Activated CD4-positive, alpha-beta T cell treated with anti-CD3 and anti-CD28 coated beads, Interleukin-2, amount 50 U/mL, for 48 hours (primary cell): ENCODE measurements around the gene EPHB6.

Source experiments
- DNase-seq, 2 experiments: peaks; one replicate each; pipeline ENCODE4 v3.0.0-alpha.2; 2020

The EPHB6 gene

DNA sequence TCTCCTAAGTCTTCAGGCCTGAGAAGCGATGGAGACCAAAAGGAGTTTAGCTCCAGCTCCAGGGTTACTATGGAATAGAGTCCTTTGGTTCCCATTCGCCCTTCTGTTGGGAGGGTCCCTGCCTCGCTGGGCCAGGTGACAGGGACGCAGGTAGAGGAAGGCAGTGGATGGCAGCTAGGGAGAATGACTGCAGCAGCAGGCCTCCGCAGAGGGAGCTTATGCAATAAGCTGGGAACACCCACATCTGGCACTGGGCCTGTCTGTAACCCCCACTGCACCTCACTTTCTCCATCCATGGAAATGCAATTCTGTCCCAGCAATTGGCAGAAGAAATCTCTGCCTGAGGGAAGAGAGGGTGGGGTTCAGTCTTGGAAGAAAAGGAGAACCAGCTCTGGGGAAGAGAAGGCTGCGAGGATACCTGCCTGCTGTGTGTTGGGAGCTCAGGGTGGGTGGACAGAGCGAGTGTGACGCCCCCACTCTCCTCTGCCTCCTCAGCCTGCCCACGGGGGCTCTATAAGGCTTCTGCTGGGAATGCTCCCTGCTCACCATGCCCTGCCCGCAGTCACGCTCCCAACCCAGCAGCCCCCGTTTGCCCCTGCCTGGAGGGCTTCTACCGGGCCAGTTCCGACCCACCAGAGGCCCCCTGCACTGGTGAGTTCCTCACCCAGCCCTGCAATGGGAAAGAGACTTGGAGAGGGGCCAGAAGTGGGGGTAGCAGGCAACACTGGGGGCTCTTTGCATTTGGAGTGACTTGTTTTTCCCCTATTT is 10.3 kb downstream of the EPHB6 start:
- no peak for DNase-seq

GRCh38 chr7:142865766-142866165 is 10.9 kb downstream of the EPHB6 start:
- DNase-seq: no peak

DNA sequence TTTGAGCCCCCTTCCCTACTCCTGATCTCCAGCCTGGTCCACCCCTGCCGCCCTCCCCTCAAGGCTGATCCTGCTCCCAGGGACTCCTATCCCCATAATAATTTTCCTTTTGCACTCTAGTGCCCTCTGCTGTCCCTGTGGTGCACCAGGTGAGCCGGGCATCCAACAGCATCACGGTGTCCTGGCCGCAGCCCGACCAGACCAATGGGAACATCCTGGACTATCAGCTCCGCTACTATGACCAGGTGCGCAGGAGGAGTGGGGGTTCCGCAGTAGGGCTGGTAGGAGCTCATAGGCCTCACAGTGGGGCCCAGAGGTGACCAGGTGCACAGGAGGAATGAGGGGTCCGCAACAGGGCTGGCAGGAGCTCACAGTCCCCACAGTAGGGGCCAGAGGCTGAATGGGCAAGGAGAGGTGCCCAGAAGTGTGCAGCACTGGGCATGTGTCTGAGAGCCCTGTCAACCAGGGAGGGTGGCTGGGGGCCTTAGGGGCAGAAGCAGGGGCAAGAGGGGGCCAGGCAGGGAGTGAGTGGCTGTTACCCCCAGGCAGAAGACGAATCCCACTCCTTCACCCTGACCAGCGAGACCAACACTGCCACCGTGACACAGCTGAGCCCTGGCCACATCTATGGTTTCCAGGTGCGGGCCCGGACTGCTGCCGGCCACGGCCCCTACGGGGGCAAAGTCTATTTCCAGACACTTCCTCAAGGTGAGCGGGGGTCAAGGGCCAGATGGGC is 11.7 kb downstream of the EPHB6 start:
- peak in 1 of 2 experiments; percentile 29 for DNase-seq

DNA sequence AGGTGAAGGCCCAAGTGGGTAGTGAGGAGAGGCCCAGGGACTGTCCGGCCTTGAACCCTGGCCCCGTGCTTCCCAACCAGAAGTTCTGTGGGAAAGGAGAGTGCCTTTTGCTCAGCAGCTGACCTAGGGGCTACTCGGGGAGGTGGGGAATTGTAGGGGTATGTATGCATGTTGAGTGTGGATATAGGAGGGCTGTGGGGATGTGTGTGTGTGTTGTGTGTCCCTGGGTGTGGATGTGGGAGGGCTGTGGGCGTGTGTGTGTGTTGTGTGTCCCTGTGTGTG is 12.2 kb downstream of the EPHB6 start:
- DNase-seq: no peak

- no peak for DNase-seq
Measured at GRCh38 chr7:142867398-142868187, 12.7 kb downstream of the EPHB6 start.

- DNase-seq: no peak
Measured at GRCh38 chr7:142868188-142868985, 13.5 kb downstream of the EPHB6 start.

GRCh38 chr7:142868986-142869415 is 14.1 kb downstream of the EPHB6 start:
- no peak for DNase-seq

DNA sequence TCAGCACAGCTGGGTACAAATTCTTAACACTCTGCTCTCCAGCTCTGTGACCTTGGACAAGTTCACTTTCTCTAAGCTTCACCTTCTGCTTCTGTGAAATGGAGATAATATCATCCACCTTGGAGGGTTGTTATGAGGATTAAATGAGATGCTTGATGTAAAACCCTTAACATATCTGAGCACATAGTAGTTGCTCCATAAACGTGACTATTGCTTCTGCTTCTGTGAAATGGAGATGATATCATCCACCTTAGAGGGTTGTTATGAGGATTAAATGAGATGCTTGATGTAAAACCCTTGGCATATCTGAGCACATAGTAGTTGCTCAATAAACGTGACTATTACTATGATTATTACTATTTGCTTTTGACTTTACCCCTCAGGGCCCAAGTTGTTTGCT is 14.6 kb downstream of the EPHB6 start:
- no peak for DNase-seq

GRCh38 chr7:142870147-142870559 is 15.3 kb downstream of the EPHB6 start:
- no peak for DNase-seq

DNA sequence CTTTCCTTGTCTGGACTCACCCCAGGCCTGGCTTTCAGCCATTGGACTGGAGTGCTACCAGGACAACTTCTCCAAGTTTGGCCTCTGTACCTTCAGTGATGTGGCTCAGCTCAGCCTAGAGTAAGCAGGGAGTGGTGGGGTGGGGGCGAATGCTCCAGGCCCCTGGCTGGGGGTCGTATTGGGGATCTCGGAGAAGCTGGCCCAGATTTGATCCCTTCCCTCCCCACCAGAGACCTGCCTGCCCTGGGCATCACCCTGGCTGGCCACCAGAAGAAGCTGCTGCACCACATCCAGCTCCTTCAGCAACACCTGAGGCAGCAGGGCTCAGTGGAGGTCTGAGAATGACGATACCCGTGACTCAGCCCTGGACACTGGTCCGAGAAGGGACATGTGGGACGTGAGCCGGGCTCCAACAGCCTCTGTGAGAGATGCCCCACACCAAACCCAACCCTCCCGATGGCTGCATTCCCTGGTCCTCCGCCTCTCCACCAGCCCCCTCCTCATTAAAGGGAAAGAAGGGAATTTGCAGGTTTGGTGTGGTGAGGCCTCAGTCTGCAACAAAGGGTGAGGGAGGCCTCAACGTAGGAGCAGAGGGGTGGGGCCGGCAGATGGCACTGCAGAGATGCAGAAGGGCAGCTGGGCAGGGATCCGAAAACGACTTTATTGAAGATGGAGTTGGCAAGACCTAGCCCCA is 15.8 kb downstream of the EPHB6 start:
- DNase-seq: no peak

GRCh38 chr7:142871260-142872105 is 16.6 kb downstream of the EPHB6 start:
- no peak for DNase-seq

DNA sequence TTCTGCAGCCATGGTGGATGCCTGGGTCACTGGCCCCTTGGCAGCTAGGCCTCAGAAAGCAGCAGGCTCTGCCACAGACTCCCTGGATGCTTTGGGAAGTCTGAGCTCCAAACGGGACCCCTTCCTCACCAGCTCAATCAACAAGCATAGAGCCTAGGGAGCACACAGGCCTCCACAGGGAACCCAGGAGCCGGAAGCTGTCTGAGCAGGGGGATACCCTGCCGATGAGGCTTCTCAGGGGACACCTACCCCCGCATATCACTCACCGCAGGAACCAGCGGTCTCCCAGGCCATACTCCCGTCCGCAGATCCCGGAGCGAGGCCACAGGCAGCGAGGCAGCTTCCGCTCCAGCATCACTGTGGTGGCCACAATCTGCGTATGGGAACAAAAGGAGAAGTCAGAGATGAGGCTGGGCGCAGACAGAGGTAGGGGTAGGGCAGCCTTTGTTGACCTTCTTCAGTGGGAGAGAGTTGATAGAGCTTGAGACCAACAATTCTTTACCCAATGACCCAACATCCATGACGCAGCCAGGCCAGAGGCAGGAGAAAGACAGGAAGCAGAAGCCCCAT is 17.3 kb downstream of the EPHB6 start:
- DNase-seq: no peak

- peak; percentile 42 to 53 for DNase-seq
Measured at GRCh38 chr7:142873281-142873784, 18.5 kb downstream of the EPHB6 start.

GRCh38 chr7:142873871-142874270 is 19.0 kb downstream of the EPHB6 start:
- no peak for DNase-seq

DNA sequence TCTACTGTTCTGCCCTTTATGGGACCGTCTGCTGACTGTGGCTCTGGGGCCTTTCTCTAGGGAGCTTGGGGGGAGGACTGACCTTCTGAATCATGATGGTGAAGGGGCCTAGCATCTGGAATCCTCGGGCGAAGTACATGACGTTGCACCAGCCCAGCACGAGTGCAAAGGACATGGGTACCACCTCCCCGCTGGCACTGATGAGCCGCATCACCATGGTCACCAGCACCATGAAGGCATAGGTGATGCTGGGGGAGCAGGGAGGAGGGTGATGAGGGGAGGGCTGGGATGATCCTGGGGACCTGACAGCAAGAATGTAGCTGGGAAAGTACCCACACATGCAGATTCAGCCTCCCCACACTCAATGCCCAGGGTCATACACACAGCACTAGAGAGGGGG is 19.5 kb downstream of the EPHB6 start:
- no peak for DNase-seq

- DNase-seq: no peak
Measured at GRCh38 chr7:142874837-142875236, 20.0 kb downstream of the EPHB6 start.

DNA sequence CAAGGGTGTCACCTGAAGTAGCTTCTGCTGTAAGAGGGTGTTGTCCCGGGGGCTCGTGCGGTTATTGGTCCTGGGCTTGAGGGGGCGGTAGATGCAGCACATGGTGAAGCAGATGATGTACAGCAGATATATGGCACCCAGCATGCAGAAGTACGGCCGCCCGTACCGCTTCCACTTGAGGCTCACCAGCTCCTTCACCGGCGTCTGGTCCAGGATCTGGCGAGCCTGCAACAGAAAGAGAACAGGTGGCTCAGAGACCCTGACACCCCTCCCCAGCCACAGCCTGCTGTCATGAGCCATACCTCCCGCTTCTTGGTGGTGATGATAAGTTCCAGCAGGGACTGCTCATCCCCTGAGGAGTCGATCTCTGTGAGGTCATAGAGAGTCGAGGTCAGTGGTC is 20.6 kb downstream of the EPHB6 start:
- no peak for DNase-seq

DNA sequence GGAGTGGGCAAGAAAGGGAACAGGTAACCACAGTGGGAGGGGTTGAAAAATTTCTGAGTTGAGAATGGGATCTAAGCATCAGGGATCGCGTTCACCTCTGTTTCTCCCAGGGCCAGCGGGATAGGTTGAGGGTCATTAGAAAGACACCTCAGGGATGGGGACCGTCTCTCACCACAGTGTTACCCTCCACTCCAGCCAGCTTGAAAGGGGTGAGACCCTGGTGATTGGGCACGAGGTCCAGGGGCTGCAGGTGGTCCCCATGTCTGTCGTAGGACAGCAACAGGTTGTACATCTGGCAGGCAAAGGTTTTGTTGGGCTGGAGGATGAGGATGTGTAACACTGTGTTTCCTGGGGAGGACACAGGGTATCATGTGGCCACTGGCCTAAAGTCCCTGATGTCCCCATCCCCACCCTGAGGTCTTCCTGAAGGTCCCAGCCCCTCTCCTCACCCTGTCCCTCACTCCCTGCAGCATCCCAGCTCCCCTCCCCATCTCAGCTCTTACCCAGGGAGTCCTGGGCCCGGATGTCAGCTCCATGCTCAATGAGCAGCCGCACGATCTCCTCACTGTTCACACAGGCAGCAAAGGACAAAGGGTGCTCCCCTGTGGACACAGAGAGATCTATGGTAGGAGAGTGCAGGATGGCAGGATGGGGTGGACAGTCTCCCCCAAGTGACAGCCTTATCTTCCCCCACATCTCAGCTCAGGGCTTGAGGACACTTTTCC is 21.5 kb downstream of the EPHB6 start:
- no peak for DNase-seq

GRCh38 chr7:142876991-142877910 is 22.4 kb downstream of the EPHB6 start:
- DNase-seq: no peak
